Mononuclear cell (primary cell): ENCODE data around the gene ARL15. TPM values are rescaled to one million over a fixed set of nuclear protein-coding genes. Genes with fewer than 3 reads are reported as not detected.

Experiments used
- H3K27me3 ChIP-seq: 2 replicates; pipeline ENCODE4 v1.6.0; 2011; ENCODE audit warnings: low read length, control low read depth; ENCODE audit not compliant: insufficient read depth
- H3K4me1 ChIP-seq: 2 replicates; pipeline ENCODE4 v1.5.1; 2011; ENCODE audit warnings: mild to moderate bottlenecking, low read length, control low read depth; ENCODE audit not compliant: insufficient read depth
- H3K4me3 ChIP-seq: 2 replicates; pipeline ENCODE4 v1.5.1; 2011; ENCODE audit warnings: mild to moderate bottlenecking, low read length, moderate library complexity
- H3K9me3 ChIP-seq: 2 replicates; pipeline ENCODE4 v1.5.1; 2011; ENCODE audit warnings: low read depth, mild to moderate bottlenecking, control low read depth, low read length
- total RNA-seq: library from RNA; depleted of rRNA; stranded (reverse); fragments of >200 nt; gene quantifications from one replicate; pipeline ENCODE4 v1.2.3, GENCODE V29; 2012

The ARL15 gene
- total RNA-seq, 1 donor, result 30.3 TPM

DNA sequence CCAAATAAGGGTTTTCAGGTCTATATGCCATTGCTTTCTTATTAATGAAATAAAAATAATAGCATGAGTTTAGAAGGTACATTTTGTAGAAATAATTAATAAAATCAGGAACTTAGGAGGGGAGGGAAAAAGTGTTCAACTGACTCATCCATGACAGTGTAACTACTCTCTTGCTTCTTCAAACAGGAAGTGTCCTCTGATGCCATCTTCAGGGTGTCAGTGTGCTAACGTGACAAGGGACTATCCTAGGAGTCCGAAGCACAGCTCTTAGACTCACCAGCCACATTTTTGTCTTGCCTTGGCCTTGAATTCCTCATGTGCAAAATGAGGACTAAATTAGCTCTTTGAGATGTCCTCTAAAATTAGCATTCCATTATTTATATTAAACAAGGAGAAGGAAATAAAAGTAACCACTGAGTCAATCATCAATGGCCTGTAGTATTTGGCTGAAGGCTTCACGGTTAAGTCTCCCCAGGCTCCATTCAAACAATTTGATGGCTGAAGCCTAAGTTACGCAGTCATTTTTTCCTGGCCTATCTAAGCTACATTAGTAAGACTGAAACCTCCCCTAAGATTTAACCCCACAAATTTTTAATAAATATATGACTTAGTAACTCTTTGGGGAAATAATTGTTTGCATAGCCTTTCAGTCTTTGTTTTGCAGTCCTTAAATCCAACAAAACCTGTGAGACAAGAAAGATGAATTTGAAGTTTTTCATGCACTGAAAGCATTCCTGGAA is 151.1 kb downstream of the ARL15 start:
- Histone ChIP-seq H3K9me3 (no peaks in the 10 kb centered on the region), H3K4me3 (no peak overlapping the region), H3K27me3 (no peaks in the 10 kb centered on the region), H3K4me1 (no peaks in the 10 kb centered on the region)

DNA sequence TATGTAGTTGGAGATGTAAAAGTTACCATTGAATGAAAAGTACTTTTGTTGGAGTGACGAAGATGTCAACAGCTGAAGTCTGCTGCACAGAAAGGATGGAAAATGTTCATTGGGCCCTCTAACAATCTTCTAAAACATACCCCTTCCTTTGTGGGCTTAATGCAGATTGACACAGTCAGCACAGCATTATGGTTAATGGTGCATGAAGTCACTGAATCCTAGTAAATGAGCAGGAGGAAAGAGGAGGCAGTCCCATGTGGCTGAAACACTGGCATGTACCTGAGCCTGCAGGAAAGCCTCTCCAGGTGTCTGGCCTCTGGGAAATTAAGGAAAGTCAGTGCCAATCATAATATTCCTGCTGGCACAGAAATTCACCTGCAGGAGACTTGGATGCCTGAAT is 153.8 kb downstream of the ARL15 start:
- no peaks in the 10 kb centered on the region for H3K9me3 ChIP-seq
- H3K27me3 ChIP-seq, result no peaks in the 10 kb centered on the region
- H3K4me1 ChIP-seq, result no peaks in the 10 kb centered on the region

DNA sequence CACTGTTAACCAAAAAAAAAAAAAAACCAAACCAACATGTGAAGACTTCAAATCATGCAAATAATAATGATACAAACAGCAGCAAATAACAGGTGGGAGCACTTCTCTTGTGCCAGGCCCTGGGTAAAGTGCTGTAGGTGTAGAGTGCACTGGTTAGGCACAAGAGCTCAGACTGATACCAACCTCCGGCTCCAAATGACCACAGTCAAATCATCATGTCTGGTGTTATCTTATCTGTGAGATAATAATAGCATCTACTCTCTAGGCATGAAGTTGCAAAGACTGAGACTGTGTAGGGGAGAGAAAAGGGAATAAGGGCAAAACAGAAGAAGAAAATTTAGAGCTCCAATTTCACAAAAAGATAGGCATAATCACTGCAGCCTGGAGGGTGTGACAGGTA is 159.5 kb downstream of the ARL15 start:
- no peaks in the 10 kb centered on the region for H3K27me3 ChIP-seq

More for the DNA sequence above, 153.8 kb downstream of the ARL15 start:
- H3K4me3 ChIP-seq, result no peak overlapping the region

DNA sequence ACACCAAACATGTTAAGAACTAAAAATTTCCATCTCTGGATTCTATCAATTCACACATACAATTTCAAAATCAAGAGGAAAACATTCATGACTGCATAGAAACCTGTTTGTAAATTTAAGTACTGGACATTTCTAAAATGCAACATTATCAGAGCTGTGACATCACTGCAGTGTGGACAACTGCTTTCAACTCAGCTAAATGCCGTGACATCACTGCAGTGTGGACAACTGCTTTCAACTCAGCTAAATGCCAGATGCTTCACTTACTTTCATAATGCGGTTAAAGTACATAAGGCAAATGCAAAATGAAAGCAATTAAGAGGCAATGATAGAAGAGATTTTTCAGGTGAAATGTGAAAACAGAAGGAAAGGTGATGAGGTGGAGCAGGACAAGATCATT is 161.5 kb downstream of the ARL15 start:
- H3K4me1 ChIP-seq, result no peaks in the 10 kb centered on the region
- H3K27me3 ChIP-seq, result no peaks in the 10 kb centered on the region
- no peaks in the 10 kb centered on the region for H3K9me3 ChIP-seq
- no peak overlapping the region for H3K4me3 ChIP-seq

More for the DNA sequence above, 159.5 kb downstream of the ARL15 start:
- Histone ChIP-seq H3K4me1 (no peaks in the 10 kb centered on the region), H3K4me3 (no peak overlapping the region), H3K9me3 (no peaks in the 10 kb centered on the region)

DNA sequence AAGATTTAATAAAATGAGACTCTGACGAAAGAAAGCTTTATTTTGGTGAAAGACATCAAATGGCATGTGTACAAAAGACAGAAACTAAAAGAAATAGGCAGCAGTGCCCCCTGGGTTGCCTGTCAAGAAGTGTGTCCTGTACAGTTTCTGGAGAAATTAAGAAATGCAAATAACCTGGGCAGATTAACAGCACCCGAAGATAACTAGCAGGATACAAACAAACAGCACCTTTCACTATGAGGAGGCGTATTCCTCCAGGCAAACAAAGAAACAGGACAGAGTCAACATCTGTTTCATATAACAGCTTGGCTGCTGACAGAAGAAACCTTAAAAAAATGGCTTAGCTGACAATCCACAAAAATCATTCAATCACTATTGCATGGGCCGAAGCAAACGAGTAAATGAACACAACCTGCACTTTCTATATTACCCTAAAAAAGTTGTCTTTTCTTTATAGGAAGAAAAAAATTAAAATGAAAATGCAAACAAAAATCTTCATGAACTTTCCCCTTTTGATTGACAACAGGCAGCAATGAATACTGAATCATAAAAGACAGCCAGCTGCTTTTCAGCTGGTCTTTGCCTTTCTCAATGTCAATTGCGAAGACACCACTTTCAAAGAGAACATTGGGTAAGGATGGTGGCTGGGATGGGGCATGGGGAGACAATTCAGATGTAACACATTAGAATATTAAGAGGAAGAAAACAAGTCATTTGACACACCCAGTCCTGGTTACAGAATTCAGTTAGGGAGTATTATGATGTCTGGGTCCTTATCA is 162.1 kb downstream of the ARL15 start:
- H3K4me1 ChIP-seq, result no peaks in the 10 kb centered on the region
- no peak overlapping the region for H3K4me3 ChIP-seq
- no peaks in the 10 kb centered on the region for H3K27me3 ChIP-seq
- no peaks in the 10 kb centered on the region for H3K9me3 ChIP-seq

DNA sequence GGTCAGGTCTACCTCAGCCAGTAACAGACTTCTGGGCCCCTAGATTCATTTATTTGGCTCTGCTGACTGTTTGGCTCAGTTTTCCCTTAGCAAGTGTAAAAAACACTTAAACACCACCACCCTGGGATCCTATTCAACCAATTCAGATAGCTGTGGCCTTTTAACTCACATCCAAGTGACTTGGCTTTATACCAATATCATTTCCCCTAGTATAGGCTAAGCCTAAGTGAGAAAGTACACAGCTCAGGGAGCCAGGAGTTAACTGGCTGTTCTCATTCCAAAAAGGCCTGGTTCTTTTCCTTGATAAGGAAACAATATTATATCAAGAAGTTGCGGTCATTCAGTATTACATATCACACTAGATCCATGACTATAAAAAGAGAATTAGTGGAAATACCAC is 163.5 kb downstream of the ARL15 start:
- no peaks in the 10 kb centered on the region for H3K27me3 ChIP-seq
- no peaks in the 10 kb centered on the region for H3K4me1 ChIP-seq
- H3K9me3 ChIP-seq, result no peaks in the 10 kb centered on the region
- H3K4me3 ChIP-seq, result no peak overlapping the region

DNA sequence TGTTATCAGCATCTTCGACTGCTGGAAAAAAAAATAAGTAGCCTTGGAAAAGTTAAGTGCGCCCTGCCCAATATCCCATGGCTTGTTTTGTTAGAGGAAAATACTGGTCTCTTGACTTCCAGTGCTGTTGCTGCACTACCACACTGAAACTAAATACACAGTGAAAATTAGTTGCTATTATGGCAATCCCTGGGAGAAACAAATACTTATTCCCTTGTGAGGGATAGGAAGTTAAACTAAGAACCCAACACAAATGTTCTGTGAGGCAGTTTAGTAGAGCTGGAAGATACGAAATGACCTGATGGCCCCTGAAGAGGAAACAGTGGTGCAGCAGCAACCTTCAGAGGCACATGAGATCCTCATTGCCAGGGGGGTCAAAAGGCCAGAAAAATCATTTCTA is 164.0 kb downstream of the ARL15 start:
- Histone ChIP-seq H3K4me1 (no peaks in the 10 kb centered on the region), H3K4me3 (no peak overlapping the region), H3K9me3 (no peaks in the 10 kb centered on the region), H3K27me3 (no peaks in the 10 kb centered on the region)

DNA sequence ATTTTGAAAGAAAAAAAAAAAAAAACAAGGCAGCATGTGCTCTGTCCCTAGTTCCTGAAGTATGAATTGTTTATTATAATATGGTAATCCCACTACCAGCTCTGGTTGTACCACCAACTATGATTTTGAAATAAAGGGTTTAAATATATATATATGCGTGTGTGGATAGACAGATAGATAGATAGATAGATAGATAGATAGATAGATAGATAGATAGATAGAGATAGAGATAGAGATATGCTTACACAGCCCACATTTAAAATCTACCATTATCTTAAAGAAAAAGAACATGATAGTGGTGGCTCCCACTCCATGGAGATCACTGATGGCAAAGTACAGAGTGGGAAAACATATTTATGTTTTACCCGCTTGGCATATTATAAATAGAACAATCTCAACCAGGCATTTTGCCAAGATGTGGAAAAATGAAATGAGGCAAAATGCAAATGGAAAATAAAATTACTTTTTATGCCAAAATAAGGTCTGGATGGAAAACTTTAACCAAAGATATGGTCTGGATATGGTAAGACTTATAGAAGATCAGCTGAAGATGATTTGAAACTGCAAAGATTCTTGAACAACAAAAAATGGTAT is 170.0 kb downstream of the ARL15 start:
- no peak overlapping the region for H3K4me3 ChIP-seq
- H3K4me1 ChIP-seq, result no peaks in the 10 kb centered on the region
- H3K27me3 ChIP-seq, result no peaks in the 10 kb centered on the region
- H3K9me3 ChIP-seq, result no peaks in the 10 kb centered on the region

DNA sequence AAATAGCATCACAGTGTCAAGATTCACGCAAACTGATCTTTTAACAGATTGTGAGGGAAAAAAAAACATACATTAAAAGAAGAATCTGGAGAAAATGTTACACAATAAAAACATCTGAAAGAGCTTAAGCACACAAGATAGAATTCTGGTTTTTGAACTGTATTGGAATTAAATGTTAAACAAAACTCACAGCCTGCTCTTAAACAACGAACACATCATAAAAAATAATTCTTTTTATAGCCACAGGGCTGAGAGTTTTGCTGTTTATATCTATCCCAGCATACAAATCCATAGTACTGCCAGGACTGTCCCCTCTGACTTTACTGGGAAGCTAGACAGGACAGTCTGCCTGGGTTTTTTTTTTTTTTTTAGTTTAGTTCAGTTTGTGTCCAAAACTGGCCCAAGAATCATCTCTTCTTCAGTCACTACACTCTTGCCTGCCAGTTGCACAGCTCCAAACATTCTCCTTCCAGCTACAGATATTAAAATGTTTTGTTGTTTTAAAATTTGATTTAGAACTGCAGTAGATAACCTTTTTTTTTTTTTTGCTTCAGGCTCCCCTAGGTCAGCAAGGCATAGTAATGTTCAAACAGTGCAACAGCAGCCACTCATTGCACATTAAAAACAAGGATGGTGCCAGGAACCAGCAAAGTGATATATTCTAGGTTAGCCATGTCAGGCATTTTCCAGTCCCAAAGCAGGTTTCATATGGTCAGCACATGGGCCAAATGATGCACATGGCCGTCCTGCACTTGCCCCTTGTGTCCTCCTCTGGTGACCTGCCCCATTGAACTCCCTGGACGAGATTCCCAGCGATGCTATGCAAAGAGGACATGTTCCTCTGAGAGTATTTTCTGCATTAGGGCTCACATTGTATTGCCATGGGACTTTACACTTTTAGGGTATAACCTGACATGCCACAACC is 173.6 kb downstream of the ARL15 start:
- no peaks in the 10 kb centered on the region for H3K4me1 ChIP-seq
- H3K27me3 ChIP-seq, result no peaks in the 10 kb centered on the region
- no peaks in the 10 kb centered on the region for H3K9me3 ChIP-seq
- H3K4me3 ChIP-seq, result no peak overlapping the region

DNA sequence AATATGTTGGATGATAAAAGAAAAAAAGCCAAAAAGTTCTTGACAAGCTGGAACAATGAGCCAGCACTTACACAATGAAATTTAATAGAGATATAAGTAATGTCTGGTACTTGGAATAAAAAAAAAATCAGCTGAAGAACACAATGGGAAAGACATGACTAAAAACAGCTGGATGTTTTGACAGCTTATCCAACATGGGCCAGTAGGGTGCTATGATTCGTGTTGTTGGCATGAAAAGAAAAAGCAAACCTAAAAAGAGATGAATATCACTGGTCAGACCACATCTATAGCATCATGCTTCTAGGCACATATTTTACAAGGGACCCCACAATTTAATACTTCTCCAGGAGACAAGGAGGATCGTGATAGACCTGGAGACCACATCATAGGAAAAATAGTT is 175.3 kb downstream of the ARL15 start:
- Histone ChIP-seq H3K27me3 (no peaks in the 10 kb centered on the region), H3K9me3 (no peaks in the 10 kb centered on the region), H3K4me3 (no peak overlapping the region), H3K4me1 (no peaks in the 10 kb centered on the region)

DNA sequence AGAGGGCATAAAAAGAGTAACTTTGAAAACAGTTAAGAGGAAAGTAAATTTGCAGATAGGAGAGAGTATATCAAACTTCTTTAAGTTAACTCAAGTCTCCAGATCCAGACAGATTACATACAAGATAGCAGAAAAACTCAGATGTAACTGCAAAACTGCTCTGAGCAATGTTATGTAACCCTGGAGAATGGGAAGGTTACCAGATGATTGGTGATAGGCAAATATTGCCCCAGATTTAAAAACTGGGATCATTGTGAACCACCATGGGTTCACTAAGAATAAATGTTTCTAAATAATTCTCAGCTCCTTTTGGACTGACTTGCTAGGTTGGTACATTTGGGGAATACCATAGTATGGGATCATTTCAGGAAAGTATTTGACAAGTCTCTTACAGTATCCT is 176.5 kb downstream of the ARL15 start:
- no peaks in the 10 kb centered on the region for H3K27me3 ChIP-seq
- no peaks in the 10 kb centered on the region for H3K4me1 ChIP-seq
- H3K4me3 ChIP-seq, result no peak overlapping the region
- no peaks in the 10 kb centered on the region for H3K9me3 ChIP-seq

DNA sequence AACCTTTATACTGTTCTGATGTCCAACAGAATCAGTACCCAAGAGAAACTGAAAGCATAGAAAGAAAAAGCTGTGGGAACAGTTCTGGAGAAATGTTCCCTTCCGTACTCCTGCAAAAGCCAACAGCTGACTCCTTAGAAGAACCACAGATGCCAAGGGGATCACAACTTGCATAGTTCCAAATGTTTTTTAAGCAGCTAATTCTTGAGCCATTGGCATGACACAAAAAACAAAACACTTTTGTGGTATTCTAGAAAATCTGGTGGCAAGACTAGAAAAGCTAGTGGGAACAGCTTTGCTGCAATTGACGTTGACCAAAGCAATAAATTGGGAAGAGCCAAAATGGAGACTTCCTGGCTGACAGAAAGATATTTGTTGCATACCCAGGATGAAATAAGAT is 189.9 kb downstream of the ARL15 start:
- H3K9me3 ChIP-seq, result no peaks in the 10 kb centered on the region
- H3K4me3 ChIP-seq, result no peak overlapping the region

DNA sequence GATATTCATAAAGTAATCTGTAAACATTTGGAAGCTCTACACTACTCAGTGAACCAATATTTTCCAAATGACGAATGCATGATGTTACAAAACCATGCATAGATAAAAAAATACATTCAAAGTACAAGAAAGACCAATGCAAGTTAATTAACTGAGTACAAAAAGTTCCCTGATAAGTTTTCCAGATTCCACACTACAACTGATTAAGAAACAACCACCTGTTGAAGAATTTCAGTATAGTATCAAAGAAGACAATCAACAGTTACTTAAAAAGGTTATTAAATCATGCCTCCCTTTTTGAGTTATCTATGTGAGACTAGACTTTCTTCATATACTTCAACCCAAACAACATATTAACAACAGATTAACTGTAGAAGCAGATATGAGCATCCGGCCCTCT is 192.4 kb downstream of the ARL15 start:
- H3K27me3 ChIP-seq, result no peaks in the 10 kb centered on the region
- H3K9me3 ChIP-seq, result no peaks in the 10 kb centered on the region
- H3K4me1 ChIP-seq, result no peaks in the 10 kb centered on the region
- H3K4me3 ChIP-seq, result no peak overlapping the region

More for the DNA sequence above, 189.9 kb downstream of the ARL15 start:
- H3K27me3 ChIP-seq, result no peaks in the 10 kb centered on the region
- H3K4me1 ChIP-seq, result no peaks in the 10 kb centered on the region

DNA sequence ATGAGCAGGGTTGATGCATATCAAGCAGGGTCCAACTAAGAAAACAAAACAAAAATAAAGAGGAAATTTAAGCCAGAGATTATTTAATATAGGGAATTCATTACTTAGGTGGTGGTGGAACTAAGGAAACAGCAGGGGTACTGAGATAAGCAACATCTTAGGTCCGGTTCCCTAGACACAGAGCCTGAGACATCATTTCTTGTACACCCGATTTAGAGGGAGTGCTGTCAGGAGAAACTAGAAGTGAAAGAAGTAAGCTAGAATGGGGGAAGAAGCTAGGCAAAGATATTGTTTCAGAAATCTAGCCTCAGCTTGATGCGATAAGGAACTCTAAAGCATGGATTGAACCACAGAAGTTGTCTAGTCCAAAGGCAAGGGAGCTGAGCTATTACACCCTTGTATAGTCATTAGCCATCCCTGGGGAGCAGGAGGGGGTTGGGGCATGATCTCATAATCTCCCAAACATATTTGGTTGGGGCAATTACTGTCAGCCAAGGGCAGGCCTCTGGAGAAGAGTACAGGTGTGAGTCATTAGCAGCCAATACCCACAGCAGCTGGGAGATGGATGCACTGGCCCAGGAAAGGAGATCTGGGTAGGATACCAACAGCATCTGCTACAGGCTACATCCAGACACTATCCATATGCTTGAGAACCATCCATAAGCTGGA is 194.5 kb downstream of the ARL15 start:
- Histone ChIP-seq H3K4me3 (no peak overlapping the region), H3K9me3 (no peaks in the 10 kb centered on the region), H3K4me1 (no peaks in the 10 kb centered on the region)

More for the DNA sequence above, 194.5 kb downstream of the ARL15 start:
- H3K27me3 ChIP-seq, result no peaks in the 10 kb centered on the region
